Stimulated activated CD4-positive, alpha-beta T cell treated with anti-CD3 and anti-CD28 coated beads, Interleukin-15, amount 100 ng/mL, for 48 hours (primary cell): ENCODE data around the gene CFAP92.
"Not testable (repeated sequence)": the region's sequence is repeated elsewhere in the genome, so short reads cannot be mapped to it uniquely, and the experiment has no call there.

Experiments used
- DNase-seq, 2 donors: peaks; one replicate each; pipeline ENCODE4 v3.0.0-alpha.2; 2020; ENCODE audit warnings: low read depth in 2 of 2

CFAP92 gene

GRCh38 chr3:128936341-128936740, 57.5 kb downstream of the CFAP92 start:
- no peak for DNase-seq

GRCh38 chr3:128935922-128936321, 58.0 kb downstream of the CFAP92 start:
- DNase-seq, result no peak

- no peak for DNase-seq
Measured at GRCh38 chr3:128933922-128934253, 60.0 kb downstream of the CFAP92 start.

DNA sequence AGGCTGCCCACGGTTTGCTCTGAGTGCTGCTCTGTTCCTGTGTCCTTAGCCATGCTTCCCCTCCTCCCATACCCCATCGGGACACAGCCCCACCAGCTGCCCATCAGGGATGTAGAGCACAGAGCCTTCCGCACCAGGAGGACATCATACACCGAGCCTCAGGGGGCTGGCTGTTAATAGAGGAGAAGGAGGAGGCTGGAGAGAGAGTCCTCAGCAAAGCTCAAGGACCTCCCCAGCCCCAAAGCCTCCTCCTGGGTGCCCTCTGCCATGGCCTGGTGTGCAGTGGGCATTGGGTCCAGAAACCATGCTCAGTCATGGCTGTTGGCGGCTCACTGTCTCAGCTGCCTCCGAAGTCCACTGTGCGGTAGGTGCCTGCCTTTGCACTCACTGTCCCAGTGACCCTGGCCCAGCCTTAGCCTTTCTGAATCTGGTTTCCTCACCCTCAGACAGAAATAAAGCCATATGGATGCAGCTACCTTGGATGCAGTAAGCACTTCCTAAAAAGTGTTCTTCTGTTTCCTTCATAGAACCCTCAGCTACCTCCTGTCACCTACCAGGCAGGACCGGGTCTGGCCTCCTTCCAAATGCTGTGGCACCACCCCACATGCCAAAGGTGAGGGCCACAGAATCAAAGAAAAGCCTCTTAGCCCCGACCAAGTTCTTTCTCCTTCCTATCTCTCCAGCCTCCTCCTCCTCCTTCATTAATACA, 60.5 kb downstream of the CFAP92 start:
- DNase-seq, result no peak

- DNase-seq, result no peak
Measured at GRCh38 chr3:128932516-128933212, 61.2 kb downstream of the CFAP92 start.

- DNase-seq, result no peak
Measured at GRCh38 chr3:128931046-128931445, 62.8 kb downstream of the CFAP92 start.

DNA sequence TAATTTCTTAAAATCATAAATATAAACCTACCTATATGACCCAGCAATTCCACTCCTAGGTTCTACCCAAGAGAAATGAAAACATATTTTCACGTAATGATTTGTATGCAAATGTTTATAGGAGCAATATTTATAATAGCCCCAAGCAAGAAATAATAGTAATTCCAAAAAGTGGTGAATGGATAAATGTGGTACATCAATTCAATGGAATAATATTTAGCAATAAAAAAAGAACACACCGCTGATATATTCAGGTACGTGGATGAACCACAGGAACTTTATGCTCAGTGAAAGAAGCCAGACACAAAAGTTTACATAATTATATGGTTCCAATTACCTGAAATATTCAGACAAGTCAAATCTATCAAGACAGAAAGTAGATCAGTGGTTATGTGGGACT, 64.5 kb downstream of the CFAP92 start:
- DNase-seq, result no peak

GRCh38 chr3:128923986-128924385, 69.9 kb downstream of the CFAP92 start:
- DNase-seq, result not testable (repeated sequence)

- no peak for DNase-seq
Measured at GRCh38 chr3:128923576-128923975, 70.3 kb downstream of the CFAP92 start.

DNA sequence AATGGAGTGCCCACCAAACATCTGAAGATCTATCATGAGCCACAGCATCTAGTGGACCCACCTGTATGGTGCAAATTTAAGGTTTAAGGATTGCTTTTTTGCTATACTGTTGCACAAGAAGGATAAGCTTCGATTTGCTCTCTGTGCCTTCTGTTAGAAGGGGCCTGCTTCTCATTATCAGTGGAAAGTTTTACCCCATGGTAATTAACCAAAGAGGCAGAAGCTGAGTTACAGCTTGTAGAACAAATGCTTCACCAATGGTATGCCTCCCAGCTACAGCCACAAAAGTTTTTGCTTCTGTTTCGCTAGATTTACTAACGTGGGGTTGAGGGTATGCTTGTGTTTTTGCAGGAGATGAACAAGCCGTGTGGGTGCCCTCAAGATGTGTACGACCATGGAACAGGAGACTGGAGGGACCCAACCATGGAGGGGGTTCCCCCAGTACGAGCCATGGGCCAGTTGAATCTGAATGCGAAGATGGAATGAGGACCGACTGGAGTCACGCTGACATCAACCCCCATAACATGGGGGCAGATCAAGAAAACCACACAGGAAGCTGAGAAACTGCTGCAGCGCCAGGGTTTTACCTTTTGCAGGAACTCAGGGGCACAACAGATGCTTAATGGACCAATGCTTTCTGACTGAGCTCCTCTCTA, 70.9 kb downstream of the CFAP92 start:
- DNase-seq, result peak; percentile 36 to 43

DNA sequence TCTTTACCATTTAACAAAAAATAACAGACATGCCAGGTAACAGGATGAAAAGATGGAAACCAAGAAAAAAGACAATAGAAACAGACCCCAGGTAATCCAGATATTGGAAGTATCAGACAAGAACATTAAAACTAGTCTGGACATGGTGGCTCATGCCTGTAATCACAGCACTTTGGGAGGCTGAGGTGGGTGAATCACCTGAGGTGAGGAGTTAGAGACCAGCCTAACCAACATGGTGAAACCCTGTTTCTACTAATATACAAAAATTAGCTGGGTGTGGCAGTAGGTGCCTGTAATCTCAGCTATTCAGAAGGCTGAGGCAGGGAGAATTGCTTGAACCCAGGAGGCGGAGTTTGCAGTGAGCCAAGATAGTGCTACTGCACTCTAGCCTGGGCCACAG, 73.9 kb downstream of the CFAP92 start:
- DNase-seq, result no peak

GRCh38 chr3:128917291-128917690, 76.6 kb downstream of the CFAP92 start:
- DNase-seq, result no peak

DNA sequence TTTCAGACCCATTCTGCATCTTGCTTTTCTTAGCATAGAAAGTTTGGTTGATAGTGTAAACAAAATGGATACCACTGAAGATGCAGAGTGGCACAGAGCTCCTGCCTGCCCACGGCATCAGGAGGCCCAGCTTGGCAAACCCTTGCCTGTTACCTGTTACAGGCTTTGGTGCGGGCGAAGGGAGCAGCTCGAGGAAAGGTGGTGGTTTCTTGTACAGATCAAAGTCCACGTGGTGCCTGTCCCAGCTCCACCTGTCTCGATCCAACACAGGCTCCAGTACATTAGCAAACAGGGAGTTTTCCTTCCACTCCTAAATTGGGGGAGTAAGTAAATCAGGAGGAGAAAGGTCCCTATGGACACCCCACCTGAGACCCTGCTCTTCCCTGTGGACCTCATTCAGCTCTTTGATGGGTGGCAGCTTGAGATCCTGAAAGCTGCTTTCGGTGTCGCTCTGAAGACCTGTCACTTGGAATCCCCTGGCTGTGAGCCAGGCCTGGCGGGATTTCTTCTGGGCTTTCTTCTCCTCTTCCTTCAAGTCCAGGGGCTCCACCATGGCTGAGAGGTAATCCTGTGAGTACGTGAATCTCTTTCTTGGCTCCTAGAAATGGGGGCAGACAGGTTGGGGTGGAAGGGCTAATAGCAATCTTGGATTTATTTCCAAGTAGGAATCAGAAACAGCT, 78.8 kb downstream of the CFAP92 start:
- no peak for DNase-seq

- DNase-seq, result no peak
Measured at GRCh38 chr3:128911911-128912310, 82.0 kb downstream of the CFAP92 start.

DNA sequence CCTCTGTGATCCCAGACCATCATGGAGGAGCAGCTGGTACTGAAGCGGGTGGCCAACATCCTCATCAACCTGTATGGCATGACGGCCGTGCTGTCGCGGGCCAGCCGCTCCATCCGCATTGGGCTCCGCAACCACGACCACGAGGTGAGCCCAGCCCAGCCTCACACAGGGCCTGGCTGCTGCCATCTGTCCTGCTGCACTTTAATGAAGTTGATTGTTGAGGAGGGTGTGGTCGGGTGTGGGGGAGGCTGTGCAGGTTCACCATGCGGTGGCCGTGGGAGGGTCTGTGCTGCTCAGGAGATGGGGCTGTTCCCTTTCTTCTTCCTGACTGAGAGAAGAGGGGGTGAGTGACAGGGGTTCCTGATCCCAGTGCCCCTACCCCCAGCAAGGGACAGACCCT, 83.9 kb downstream of the CFAP92 start:
- DNase-seq, result no peak

- no peak for DNase-seq
Measured at GRCh38 chr3:128908951-128909350, 84.9 kb downstream of the CFAP92 start.

DNA sequence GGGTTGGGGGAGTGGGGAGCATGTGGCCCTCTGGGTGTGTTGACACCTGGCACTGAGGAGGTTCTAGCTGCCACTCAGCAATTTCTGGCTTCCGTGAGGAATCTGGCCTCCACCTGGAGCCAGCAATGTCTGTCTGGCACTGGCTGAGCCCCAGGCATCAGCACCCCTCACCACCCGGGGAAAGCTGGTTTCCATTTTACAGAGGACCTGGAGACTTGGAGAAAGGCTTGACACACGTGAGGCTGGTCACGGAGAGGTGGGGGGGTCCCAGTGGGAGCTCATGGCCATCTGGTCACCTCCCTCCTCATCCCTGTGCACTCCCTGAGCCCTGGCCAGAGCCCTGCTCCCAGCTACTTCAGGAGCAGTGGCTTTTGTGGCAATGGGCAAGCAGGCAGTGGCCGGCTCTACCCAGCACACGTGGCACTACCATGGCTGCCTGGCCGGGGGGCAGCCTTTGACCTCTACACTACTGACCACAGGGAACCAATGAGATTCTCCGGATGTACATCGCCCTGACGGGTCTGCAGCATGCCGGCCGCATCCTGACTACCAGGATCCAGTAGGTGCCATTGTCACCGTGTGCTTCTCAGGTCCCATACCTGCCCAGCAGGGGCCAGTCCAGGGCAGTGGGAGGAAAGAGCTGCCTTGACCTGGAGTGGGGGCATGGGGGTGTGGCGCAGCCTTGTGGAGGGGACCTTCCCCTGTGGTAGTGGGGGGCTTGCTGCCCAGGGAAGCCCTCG, 86.0 kb downstream of the CFAP92 start:
- DNase-seq, result no peak

DNA sequence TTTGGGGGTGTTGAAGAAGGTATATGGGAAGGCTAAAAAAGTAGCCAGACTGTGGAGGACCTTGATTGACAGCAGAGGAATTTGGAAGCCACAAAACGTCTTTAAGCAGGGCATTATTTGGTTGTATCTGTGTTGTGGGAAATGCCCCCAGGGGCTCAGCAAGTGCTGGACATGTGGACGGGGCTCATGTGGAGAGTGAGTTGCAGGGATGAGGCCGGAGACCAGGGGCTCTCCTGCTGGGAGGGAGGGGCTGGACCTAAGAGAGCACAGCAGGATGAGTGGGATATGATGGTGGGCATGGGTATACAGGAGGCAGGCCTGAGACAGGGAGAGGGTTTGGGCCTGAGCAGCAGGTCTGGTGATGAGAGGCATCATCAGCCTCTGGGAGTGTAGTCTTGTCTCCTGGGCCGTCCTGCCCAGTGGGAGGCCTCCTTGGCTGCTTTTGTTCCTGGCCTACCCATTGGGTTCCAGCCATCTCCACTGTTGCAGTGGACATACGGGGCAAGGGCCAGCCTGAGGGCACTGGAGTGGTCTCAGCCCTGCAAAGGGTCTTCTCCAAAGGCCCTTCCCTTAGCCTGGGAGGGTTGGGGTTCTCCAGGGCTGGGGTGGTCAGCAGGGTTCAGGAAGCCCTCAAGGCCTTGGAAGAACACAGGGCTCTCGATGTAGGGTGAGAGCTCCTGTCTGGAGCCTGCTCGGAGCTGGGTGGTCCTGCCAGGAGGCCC, 86.9 kb downstream of the CFAP92 start:
- DNase-seq, result no peak

DNA sequence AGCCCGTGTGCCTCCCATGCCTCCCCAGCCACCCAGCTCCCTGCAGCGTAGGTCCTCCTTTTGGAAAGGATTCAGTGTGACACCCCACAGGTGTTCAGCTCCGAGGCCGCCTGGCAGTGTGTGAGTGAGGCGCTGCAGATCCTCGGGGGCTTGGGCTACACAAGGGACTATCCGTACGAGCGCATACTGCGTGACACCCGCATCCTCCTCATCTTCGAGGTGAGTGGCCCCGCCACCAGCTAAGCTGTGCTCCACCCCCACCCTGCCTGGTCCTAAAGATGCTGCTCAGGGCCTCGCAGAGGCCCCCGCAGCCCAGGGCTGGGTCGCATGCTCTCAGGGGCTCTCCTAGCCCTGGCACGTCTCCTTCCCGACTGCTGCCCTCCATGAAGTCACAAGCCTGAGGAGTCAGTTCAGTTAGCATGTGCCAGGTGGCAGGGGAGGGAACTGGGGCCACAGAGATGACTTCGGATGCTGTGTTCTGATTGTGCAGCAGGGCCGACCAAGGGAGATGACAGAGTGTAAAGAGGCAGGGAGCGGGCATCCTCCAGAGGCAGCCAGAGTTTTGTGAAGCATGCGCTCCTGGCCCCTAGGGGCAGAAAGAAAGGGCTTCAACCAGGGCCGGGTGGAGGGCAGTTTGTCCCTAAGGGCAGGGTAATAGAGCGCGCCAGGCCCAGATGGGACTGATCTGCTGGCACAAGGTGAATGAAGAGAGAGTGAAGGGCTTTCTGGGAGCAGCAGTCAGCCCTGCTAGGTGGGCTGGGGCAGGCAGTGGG, 87.7 kb downstream of the CFAP92 start:
- DNase-seq, result no peak

GRCh38 chr3:128903501-128903900, 90.4 kb downstream of the CFAP92 start:
- DNase-seq, result no peak
